GM21619 (cell line): Measurements from ENCODE around the gene LRRIQ4.
A peak's percentile ranks its signal among the peaks of the same experiment; 100 is the strongest.

Experiments used
- ATAC-seq: cut with Tn5 transposase; IDR thresholded peaks from one replicate; pipeline ENCODE4 v1.9.1; 2021; ENCODE audit not compliant: unreplicated experiment

The LRRIQ4 gene

DNA sequence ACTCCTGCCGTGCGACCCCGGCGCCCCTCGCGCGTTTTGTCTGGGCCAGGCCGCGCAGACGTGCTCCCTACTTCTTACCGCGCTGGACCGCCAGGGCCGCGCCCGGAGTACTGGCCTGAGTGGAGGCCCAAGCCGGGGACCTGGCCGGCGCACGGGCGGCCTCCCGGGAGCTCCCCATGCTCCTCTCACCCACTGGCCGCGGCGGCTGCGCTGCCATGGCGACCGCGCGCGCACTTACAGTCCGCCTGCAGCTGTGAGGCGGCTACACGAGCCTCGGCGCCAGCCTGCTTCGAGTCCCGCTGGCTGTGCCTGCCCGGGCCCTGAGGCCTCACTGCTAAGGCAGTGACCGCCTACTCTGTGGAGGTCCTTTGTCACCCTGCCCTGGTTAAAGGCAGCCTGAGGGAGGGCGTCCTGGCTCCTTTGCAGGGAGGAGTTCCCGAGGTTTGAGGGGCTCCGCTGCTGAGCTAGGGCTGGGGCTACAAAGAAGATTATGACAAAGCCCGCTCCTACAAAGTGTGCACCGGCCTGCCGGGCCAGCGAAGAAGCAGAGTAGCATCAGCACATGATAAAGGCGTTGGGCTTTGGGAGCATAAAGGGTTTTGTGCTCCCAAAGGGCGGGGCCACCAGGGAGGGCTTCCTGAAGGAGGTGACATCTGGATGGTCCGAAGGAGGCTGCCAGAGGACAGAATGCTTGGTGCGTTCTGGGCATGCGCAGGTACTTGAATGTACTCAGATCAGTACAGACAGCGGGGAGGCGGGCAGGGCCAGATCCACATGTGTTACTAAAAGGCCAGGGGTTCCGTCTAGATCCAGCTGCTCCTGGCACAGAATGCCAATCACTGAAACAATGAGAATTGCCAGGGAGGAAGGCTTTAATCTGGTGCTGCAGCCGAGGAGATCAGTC is at the start of gene LRRIQ4, which contains the start of gene LRRC34:
Gene LRRIQ4 (plus strand): TSS at position 539 of the 904 bp plus-strand sequence. CDS start 9,052 bp downstream, outside the sequence.
Gene LRRC34 (minus strand): TSS at position 573 of the 904 bp plus-strand sequence. CDS start 356 bp downstream, at position 217.
- ATAC-seq, result peak; percentile 59

DNA sequence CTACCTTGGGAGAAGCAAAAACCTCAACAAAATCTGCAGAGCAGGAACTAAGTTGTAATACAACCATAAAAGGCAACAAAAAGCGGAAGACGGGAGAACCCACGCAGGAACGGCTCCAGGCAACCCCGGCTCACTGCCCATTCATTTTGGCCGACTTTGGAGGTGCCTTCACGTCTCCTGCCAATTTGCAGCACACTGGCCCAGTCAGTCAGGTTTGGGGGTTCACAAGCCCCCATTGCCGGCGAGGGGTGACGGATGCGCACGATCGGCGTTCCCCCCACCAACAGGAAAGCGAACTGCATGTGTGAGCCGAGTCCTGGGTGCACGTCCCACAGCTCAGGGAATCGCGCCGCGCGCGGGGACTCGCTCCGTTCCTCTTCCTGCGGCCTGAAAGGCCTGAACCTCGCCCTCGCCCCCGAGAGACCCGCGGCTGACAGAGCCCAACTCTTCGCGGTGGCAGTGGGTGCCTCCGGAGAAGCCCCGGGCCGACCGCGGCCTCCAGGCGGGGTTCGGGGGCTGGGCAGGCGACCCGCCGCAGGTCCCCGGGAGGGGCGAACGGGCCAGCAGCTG is 48.3 kb upstream of the LRRIQ4 start:
- peak; percentile 26 for ATAC-seq

DNA sequence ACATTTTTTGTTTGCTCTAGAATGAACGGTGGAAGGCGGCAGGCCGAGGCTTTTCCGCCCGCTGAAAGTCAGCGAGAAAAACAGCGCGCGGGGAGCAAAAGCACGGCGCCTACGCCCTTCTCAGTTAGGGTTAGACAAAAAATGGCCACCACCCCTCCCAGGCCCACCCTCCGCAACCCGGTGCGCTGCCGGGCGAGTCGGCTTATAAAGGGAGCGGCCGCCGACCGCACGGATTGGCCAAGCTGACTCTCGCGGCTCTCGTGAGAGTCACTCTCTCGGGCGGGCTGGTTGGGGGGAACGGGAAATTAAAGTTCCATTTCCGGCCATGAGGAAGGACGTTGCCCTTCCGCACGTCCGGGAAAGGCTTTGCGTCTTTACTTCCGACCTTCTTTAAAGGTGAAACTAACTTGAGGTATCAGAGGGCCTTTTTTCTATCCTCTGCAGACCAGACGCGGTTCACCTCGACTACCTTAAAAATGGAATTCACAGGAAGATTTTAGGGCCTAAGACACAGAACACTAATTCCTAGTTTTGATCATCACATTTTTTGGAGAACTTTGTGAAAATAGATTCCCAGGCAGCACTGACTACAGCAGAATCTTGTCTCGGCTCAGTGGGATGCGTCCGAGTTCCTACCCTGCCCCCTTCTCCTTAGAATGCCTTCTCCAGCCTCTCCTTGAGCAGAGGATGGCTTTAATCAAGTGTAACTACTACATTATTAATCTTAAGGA is 47.6 kb upstream of the LRRIQ4 start, which contains the start of gene TERC:
Gene TERC (minus strand): TSS at position 179 of the 731 bp plus-strand sequence.
- peak; percentile 73 for ATAC-seq

DNA sequence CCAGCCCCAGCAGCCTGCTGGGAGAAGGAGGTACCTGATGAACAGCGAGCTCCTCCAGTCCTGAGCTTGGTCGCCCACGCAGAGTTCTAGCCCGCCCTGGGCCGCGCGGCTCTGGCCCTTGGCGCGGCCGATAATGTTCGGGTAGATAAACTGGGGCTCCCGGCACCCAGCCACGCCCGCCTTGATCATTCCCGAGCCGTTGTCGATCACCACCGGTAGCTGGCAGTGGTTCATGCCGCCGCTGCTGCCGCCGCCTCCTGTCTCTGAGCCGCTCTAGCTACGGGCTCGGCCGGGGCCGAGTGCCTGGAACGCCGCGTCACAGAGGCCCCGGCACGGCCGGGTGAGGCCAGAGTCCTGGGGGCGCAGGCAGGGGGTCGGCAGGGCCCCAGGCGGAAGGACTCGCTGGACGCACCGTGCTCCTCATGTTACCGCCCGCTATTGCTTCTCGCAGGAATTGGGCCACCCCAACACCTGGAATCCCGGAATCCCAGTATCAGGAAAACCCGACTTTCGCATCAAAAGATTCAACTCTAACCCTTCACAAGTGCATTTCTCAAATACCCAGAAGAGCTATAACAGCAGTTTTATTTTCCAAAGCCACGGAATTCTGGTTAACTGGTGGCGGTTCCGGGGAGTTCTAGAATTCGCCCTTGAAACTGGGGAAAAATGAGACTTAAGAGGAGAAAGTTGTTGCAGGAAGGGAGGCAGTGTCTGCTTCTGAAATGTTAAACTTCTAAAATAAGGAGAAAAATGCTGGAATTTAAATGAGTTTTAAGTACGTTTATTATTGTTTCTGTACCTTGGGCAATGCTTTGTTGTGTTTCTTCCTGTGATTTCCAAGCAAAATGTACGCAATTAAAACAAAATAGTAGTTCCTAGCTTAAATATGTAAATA is 43.1 kb upstream of the LRRIQ4 start, which contains the start of gene ACTRT3:
Gene ACTRT3 (minus strand): TSS at position 275 of the 895 bp plus-strand sequence. CDS start 41 bp downstream, at position 234.
- peak; percentile 25 for ATAC-seq

DNA sequence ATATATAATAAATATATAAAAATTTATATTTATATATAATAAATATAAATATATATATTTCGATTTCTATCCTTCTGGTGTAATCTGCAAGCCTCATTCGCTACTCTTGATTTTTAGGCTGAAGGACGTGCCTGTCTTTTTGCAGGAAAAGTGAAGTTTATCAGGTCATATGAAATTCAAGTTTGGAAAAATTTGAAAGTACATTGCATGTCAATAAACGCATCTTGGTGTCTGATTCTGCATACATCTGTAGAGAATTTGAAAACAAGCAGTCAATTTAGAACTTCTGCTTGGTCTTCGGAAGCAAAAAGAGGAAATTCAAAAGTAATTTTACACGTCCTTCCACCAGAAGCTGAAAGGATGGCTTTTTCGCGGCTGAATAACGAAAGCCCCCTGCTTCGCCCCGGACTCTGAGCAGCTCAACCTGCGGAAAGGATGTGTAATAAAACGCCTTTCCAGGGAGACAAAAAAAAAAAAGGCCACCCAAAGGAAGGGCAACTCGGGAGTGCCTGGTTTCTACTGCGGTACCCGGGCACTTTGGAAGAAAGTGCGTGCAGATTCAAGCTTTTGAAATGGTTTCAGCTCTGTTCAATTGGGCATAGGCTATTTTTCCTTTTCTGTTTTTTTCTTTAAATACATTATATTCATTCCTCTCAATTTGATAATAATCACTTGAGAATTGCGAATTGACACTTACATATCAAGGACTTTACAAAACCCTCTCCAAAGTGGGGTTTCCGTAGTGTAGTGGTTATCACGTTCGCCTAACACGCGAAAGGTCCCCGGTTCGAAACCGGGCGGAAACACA is 41.0 kb upstream of the LRRIQ4 start:
- ATAC-seq, result no peak

DNA sequence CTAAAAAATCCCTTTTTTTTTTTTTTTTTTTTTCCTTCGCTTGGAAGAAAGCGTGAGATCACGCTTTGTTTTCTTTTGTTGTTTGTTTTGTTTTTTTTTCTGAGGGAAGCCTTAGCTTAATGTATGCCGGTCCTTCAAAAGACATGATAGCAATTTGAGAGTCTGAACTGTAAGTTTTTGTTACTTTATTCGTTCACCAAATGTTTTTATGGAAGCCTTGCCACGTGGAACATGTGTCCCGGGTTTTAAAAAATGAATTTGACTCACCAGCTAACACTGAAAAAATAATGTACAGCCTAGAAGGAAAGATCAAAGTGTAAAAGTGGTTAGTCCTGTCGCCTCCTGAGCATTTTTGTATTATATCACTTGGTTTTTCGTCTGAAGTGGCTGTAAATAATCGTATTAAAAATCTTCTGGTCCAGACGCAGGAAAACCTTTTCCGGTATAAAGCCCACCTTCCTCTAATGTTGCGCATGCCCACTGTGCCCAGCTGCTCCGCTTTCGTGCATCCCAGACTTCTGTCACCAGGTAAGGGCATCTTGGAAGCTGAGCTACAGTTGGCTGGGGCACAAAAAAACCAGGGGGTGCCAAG is 40.3 kb upstream of the LRRIQ4 start:
- ATAC-seq, result peak; percentile 14

DNA sequence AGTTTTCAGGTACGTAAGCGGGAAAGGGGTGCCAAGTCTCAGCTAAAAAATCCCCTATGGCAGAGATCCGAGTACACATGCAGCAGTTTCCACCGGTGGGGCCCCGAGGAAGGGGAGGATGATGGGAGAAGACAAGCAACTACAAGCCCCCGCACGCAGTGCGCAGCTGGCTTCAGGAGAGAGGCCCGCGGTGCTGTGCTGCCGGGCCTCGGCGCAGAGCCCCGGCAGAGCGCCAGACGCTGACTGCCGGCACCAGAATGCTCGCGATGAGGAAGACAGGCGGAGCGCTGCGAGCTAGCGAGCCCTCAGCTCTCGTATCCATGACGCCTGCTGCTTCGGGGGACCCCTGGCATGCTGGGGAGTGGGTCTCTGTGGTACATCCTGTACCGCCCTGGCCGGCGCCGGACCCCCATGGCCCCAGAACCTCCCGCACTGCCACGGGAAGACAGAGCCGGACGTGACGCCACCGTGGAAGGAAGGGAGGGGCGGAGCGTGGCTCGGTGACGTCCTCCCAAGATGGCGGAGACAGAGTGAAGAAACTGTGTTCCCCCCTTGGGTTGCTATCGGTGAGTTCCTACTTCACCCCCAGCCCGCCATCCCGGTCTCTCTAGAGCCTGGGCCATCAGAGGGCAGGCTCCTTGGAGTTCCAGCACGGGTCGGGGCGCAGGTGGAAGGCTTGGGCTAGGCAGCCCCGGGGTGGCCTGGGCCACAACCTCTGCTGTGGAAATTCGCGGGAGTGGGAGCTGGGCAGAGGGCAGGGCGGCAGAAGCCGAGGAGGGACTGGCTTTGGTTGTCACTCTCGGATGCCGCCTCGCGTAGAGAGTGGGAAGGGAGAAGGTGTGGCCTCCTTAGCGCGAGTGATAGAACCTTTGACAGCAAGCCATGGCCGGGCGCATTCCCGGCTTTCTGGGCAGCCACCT is 39.5 kb upstream of the LRRIQ4 start, which contains the start of gene MYNN:
Gene MYNN (plus strand): TSS at position 500 of the 920 bp plus-strand sequence. CDS start 900 bp downstream, outside the sequence.
- peak; percentile 83 for ATAC-seq

DNA sequence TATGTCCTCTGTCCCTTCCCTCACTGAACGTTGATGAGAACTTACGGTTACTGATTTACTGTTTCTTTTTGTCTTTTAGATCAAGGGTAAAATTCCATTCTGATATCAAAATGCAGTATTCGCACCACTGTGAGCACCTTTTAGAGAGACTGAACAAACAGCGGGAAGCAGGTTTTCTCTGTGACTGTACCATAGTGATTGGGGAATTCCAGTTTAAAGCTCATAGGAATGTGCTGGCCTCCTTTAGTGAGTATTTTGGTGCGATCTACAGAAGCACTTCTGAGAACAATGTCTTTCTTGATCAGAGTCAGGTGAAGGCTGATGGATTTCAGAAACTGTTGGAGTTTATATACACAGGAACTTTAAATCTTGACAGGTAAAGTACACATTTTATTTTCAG is 38.5 kb upstream of the LRRIQ4 start:
- no peak for ATAC-seq

DNA sequence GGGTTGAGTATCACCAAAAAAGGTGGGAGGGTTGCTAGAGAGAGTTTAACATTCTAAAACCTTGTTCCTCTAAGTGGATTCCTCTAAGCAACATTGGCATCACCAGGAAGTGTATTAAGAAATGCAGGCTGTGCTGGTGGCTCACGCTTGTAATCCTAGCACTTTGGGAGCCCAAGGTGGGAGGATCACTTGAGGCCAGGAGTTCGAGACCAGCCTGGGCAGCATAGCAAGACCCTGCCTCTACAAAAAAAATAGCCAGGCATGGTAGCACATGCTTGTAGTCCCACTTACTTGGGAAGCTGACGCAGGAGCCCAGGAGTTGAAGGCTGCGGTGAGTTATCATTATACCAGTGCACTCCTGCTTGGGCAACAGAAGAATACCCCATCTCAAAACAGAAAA is 34.8 kb upstream of the LRRIQ4 start:
- ATAC-seq, result no peak

DNA sequence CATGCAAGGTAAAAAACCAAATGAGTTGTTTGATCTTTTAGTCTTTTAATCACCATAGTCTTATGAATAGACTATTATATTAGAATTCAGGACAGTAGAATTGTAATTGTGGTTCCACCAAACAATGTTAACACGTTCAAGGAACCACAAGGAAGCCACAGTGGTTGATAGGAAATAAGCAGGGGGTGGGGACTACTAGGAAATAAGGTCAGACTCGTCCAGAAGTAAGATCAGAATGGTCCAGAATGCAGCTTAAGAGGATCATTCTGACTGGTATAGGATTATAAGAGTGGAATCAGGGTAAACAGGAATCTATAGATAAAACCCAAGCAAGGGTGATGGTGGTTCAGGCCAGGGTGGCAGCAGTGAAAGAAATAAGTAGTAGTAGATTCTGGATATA is 31.9 kb upstream of the LRRIQ4 start:
- ATAC-seq, result no peak

DNA sequence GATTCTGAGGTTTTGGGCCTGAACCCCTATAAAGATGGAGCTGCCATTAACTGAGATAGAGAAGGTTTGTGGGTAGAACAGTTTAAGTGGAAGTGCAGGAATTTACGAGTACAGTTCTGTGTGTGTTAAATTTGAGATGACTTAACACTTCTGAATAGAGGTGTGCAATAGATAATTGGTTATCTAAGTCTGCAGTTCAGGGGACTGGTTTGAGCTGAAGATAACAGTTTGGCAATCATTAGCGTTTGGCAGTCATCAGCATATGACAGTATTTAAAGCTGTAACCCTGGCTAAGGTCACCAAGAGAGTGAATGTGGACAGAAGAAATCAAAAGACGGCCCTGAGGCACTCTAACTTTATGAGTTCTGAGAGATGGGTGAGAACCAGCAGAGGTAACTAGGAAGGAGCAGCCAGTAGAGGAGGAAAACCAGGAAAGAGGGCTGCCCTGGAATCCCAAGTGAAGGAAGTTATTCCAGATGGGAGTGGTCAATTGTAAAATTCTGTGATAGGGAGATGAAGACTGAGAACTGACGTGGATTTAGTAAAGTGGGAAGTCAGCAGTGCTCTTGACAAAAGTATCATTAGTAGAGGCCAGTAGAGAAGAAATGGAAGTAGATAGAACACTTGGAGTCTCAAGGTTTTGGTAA is 31.3 kb upstream of the LRRIQ4 start:
- no peak for ATAC-seq

DNA sequence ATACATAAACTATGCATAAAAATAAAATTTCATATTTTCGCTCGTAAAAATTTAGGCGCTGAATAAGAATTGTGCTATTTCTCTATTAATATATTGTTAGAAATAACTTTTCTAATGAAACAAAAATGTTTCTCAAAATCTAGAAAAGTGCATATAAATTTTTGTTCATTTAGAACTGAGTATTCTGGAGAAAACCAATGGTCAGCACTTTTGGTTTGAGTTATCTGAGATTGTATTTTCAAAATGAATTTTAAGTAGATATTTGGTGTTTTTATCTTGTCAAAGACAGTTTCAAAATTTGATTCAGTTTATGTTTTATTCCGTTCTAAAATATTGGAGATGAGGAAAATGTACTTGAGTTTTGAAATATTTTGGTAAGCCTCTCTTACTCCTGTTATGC is 25.6 kb upstream of the LRRIQ4 start:
- ATAC-seq, result no peak

DNA sequence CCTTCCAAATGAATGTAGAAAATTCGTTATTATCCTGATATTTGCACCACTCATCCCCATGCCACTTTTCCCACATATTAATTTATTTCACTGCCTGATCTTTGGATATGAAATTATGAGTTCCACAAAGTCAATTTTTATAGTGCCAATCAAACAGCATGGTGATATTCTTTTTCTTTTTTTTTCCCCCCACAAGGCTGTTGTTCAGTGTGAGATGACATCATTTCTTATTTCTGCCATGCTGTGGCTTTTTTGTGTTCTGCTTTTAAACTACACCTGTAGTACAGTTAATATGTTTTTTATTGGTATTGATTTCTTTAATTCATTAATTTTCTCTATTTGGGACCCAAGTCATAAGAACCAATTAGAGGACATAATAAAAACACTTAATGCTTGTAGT is 24.9 kb upstream of the LRRIQ4 start:
- ATAC-seq, result no peak

DNA sequence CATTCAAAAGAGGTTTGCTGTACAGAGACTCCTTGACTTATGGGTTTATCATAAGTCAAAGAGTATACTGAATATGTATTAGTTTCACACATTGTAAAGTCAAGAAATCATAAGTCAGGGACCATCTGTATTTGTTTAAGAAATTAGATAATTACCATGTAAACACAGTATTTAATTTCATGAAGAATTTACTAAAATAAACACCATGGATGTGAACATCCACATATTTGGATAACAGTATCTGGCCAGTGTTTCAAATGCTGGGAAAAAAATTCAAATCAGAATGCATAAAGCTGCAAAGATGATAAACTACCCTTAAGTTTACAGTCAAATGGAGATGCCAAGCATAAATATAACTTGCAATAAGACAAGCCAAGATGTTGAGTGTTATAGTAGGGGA is 22.5 kb upstream of the LRRIQ4 start:
- no peak for ATAC-seq

DNA sequence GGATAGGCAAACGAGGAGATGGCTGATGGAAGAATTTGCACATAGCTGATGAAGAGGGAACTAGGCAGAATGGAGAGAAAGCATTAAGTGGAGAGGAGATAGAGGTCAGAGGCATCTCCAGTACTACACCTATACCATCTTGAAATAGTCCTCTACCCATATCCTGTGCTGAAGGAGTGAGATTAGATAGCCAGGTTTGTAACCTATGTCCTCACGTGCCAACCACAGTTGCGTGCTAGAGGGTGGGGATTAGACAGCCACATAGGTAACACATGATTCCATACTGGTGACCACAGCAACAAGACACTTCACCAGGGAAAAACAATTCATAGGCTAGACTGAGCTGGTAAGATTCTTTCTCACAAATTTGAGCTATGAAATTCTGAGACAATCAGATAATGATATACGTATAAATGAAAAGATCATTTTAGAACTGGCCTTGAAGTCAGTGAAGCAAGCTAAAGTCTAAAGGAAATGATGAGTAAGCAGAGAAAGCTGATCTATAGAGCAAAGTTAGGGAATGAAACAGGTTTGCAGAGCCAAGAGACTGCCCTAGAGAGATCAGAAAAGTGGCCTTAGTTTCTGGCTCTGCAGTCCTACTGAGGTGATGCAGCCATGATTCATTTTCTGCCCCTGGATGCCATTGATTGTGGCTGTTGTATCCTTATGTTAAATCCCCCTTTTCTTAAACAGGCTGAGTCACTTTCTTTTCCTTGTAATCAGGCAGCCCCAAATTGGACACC is 21.8 kb upstream of the LRRIQ4 start:
- no peak for ATAC-seq

DNA sequence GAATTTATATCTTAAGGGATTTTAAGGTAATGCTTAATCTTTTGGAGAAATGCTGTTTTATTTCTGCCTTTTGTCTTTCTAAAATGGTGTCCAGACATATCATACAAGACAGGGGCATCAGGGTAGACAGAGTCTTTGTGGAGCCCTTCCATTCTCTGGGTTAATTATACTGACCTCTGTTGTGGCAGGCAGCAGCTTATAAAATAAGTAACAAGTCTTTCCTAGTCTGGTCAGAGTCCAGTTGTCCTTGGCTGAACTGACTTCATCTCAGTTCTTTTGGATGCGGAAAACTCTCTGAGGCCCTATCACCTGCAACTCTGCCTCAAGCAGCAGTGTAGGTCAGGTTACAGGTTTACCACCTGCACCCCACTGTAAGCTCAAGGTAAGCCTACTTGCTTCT is 20.3 kb upstream of the LRRIQ4 start:
- no peak for ATAC-seq

DNA sequence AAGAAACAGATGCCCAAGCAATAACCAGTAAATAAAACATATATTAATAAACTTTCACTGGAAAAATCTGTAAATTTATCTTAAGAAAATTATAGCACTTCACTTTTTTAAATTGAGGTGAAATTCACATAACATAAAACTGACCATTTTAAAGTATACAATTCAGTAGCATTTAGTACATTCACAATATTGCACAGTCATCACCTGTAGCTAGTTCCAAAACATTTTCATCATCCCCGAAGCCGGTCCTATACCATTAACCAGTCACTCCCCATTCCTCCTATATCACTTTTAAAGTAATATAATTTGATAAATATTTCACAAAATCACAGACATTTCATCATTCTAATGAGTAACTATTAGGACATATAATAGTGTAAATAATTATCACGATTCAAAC is 8.0 kb upstream of the LRRIQ4 start:
- ATAC-seq, result no peak
